ENCODE results near the gene FADS2.

FADS2 gene

DNA sequence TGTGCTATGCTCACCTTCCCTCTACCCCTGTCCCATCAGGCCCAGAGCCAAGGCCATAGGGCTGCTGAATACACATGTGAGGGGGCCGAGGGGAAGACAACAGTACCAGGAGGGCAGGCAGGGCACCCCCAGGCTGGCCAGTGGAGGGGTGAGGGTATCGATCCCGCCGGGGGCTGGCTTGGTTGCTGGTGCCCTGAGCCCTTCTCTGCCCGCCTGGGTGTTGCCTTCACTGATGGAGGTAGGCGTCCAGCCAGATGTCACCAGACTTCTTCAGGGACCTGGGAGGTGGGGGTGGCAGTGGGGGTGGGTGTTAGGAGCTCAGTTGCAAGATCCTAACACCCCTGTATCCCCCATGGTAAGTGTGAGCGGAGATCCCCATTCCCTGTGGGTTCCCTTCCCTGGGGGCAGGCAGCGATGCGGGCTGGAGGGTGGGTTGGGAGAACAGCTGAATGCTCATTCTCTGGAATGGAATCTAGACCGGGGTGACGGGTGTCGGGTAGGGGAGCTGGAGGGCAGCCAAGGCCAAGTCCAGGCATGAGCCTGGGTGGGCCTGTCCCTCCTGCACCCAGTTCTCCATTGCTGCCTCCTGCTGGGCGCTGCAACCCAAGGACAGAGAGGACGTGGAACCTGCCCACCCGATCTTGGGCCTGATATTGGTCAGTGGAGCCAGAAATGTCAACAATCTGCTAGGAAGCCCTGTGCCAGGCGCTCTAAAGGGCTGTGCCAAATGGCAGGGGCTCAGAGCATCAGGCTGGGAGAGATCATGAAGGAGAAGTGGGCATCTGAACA is 45.7 kb downstream of the FADS2 start:
- no peak for TF ChIP-seq CSDC2 (CRISPR knock-in tag; IDR thresholded peaks at IDR 0.05)
- TF ChIP-seq, protein P1, sequence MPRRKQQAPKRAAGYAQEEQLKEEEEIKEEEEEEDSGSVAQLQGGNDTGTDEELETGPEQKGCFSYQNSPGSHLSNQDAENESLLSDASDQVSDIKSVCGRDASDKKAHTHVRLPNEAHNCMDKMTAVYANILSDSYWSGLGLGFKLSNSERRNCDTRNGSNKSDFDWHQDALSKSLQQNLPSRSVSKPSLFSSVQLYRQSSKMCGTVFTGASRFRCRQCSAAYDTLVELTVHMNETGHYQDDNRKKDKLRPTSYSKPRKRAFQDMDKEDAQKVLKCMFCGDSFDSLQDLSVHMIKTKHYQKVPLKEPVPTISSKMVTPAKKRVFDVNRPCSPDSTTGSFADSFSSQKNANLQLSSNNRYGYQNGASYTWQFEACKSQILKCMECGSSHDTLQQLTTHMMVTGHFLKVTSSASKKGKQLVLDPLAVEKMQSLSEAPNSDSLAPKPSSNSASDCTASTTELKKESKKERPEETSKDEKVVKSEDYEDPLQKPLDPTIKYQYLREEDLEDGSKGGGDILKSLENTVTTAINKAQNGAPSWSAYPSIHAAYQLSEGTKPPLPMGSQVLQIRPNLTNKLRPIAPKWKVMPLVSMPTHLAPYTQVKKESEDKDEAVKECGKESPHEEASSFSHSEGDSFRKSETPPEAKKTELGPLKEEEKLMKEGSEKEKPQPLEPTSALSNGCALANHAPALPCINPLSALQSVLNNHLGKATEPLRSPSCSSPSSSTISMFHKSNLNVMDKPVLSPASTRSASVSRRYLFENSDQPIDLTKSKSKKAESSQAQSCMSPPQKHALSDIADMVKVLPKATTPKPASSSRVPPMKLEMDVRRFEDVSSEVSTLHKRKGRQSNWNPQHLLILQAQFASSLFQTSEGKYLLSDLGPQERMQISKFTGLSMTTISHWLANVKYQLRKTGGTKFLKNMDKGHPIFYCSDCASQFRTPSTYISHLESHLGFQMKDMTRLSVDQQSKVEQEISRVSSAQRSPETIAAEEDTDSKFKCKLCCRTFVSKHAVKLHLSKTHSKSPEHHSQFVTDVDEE (CRISPR knock-in tag; IDR thresholded peaks at IDR 0.05), result no peak
- TF ChIP-seq GLIS3 (CRISPR knock-in tag; IDR thresholded peaks at IDR 0.05), result no peak
- TF ChIP-seq ISL1 (CRISPR knock-in tag; IDR thresholded peaks at IDR 0.05), result no peak
- no peak for TF ChIP-seq ARNTL (CRISPR knock-in tag; IDR thresholded peaks at IDR 0.05; ENCODE audit: borderline replicate concordance, low read depth)
- TF ChIP-seq ZFP3 (CRISPR knock-in tag; IDR thresholded peaks at IDR 0.05), result no peak
- TF ChIP-seq BACH2 (CRISPR knock-in tag; IDR thresholded peaks at IDR 0.05; ENCODE audit: borderline replicate concordance), result no peak
- ATAC-seq, result no peak

DNA sequence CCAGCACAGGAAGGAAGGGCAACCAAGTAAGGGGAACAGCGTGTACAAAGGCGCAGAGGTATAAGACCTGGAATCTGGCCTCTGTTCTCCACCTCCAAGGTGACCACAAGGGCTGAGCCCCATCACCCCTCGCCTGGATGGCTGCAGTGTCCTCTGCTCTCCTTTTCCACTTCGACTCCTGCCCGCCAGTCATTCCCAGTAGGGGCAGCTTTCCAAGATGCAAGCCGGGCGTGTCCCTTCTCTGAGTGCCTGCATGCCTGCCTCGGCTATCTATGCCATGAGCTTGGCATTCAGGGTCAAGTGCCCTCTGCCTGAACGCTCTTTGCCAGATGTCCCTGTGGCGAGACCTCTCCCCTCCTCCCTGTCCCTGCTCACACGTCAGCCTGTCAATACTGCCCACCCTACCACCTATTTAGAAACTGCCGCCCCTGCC is 46.3 kb downstream of the FADS2 start:
- no peak for ATAC-seq
- TF ChIP-seq, protein P2, sequence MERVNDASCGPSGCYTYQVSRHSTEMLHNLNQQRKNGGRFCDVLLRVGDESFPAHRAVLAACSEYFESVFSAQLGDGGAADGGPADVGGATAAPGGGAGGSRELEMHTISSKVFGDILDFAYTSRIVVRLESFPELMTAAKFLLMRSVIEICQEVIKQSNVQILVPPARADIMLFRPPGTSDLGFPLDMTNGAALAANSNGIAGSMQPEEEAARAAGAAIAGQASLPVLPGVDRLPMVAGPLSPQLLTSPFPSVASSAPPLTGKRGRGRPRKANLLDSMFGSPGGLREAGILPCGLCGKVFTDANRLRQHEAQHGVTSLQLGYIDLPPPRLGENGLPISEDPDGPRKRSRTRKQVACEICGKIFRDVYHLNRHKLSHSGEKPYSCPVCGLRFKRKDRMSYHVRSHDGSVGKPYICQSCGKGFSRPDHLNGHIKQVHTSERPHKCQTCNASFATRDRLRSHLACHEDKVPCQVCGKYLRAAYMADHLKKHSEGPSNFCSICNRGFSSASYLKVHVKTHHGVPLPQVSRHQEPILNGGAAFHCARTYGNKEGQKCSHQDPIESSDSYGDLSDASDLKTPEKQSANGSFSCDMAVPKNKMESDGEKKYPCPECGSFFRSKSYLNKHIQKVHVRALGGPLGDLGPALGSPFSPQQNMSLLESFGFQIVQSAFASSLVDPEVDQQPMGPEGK (CRISPR knock-in tag; IDR thresholded peaks at IDR 0.05; ENCODE audit: borderline replicate concordance), result no peak
- TF ChIP-seq ESRRG (CRISPR knock-in tag; IDR thresholded peaks at IDR 0.05) (no peak), BACH2 (CRISPR knock-in tag; IDR thresholded peaks at IDR 0.05; ENCODE audit: borderline replicate concordance) (no peak), ARNTL (CRISPR knock-in tag; IDR thresholded peaks at IDR 0.05; ENCODE audit: borderline replicate concordance, low read depth) (no peak), RARB (CRISPR knock-in tag; IDR thresholded peaks at IDR 0.05) (no peak), SNAI2 (CRISPR knock-in tag; IDR thresholded peaks at IDR 0.05) (no peak), GLIS3 (CRISPR knock-in tag; IDR thresholded peaks at IDR 0.05) (no peak)
- TF ChIP-seq, protein P3, sequence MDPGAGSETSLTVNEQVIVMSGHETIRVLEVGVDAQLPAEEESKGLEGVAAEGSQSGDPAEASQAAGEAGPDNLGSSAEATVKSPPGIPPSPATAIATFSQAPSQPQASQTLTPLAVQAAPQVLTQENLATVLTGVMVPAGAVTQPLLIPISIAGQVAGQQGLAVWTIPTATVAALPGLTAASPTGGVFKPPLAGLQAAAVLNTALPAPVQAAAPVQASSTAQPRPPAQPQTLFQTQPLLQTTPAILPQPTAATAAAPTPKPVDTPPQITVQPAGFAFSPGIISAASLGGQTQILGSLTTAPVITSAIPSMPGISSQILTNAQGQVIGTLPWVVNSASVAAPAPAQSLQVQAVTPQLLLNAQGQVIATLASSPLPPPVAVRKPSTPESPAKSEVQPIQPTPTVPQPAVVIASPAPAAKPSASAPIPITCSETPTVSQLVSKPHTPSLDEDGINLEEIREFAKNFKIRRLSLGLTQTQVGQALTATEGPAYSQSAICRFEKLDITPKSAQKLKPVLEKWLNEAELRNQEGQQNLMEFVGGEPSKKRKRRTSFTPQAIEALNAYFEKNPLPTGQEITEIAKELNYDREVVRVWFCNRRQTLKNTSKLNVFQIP (CRISPR knock-in tag; IDR thresholded peaks at IDR 0.05; ENCODE audit: borderline replicate concordance, low read depth), result no peak

DNA sequence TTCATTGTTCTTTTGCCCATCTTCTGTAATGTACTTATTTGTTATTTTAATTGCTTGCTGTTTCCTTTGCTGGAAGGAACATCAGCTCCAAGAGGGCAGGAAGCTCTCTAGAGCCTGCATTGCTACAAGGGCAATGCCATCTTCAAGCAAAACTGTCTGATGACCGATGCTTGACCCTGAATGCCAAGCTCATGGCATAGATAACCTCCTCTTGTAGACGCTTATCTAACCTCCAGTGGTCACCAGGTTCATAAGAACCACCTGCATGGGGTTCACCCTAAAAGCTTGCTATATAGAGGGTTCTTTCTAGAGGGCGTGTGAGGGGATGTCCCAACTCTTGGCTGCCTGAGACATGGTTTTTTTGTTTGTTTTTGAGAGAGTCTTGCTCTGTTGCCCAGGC is 46.8 kb downstream of the FADS2 start:
- ATAC-seq, result no peak
- no peak for TF ChIP-seq ESRRG (CRISPR knock-in tag; IDR thresholded peaks at IDR 0.05)
- TF ChIP-seq ZFP3 (CRISPR knock-in tag; IDR thresholded peaks at IDR 0.05), result no peak
- TF ChIP-seq, protein P4, sequence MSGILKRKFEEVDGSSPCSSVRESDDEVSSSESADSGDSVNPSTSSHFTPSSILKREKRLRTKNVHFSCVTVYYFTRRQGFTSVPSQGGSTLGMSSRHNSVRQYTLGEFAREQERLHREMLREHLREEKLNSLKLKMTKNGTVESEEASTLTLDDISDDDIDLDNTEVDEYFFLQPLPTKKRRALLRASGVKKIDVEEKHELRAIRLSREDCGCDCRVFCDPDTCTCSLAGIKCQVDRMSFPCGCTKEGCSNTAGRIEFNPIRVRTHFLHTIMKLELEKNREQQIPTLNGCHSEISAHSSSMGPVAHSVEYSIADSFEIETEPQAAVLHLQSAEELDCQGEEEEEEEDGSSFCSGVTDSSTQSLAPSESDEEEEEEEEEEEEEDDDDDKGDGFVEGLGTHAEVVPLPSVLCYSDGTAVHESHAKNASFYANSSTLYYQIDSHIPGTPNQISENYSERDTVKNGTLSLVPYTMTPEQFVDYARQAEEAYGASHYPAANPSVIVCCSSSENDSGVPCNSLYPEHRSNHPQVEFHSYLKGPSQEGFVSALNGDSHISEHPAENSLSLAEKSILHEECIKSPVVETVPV (CRISPR knock-in tag; IDR thresholded peaks at IDR 0.05), result no peak
- no peak for TF ChIP-seq SNAI2 (CRISPR knock-in tag; IDR thresholded peaks at IDR 0.05)
- TF ChIP-seq OSR1 (CRISPR knock-in tag; IDR thresholded peaks at IDR 0.05), result no peak
- no peak for TF ChIP-seq TOX (CRISPR knock-in tag; IDR thresholded peaks at IDR 0.05; ENCODE audit: borderline replicate concordance)
- no peak for TF ChIP-seq RARB (CRISPR knock-in tag; IDR thresholded peaks at IDR 0.05)
- no peak for TF ChIP-seq ISL1 (CRISPR knock-in tag; IDR thresholded peaks at IDR 0.05)
- no peak for TF ChIP-seq TCF4 (CRISPR knock-in tag; IDR thresholded peaks at IDR 0.05; ENCODE audit: borderline replicate concordance)

DNA sequence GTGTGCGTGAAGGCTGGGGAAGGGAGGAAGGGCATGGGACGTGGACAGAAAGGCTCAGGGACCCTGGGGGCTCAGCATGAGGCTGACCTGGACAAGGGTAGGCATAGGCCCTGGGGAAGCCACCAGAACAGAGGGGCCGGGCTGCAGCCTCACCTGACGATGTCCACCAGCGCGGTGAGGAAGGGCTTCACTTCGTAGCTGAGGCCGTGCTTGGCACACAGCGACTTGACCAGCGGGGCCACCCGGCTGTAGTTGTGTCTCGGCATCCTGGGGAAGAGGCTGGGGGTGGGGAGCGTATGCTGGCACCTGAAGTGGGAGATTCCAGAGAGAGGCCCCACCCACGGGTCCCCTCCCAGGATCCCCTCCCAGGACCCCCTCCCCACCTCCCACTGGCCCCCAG is 47.6 kb downstream of the FADS2 start:
- TF ChIP-seq ZNF8 (CRISPR knock-in tag; IDR thresholded peaks at IDR 0.05), result no peak
- TF ChIP-seq TOX (CRISPR knock-in tag; IDR thresholded peaks at IDR 0.05; ENCODE audit: borderline replicate concordance), result no peak
- TF ChIP-seq ISL1 (CRISPR knock-in tag; IDR thresholded peaks at IDR 0.05), result no peak
- TF ChIP-seq ZC3H10 (CRISPR knock-in tag; IDR thresholded peaks at IDR 0.05), result no peak
- TF ChIP-seq, protein P2 (CRISPR knock-in tag; IDR thresholded peaks at IDR 0.05; ENCODE audit: borderline replicate concordance), result no peak
- TF ChIP-seq BACH2 (CRISPR knock-in tag; IDR thresholded peaks at IDR 0.05; ENCODE audit: borderline replicate concordance), result no peak
- TF ChIP-seq ESRRG (CRISPR knock-in tag; IDR thresholded peaks at IDR 0.05), result no peak
- ATAC-seq, result no peak
